MM.1S (cell line): ENCODE measurements around the gene CLEC16A.

Experiments
- DNase-seq: peaks from one replicate; pipeline ENCODE4 v3.0.0-alpha.2; 2015
- H2AFZ ChIP-seq: fragments of 300-600 bp; sonication (generic); 2 replicates; pipeline ENCODE4 v1.6.0; 2016; ENCODE audit warnings: antibody characterized with exemption, low read length
- H3F3A ChIP-seq: fragments of 300-600 bp; sonication (generic); 2 replicates; pipeline ENCODE4 v1.6.1; 2016; ENCODE audit warnings: mild to moderate bottlenecking, antibody characterized with exemption, low read length, moderate library complexity, mixed read lengths; ENCODE audit not compliant: insufficient read depth
- H3K27ac ChIP-seq: fragments of 300-600 bp; sonication (generic); 2 replicates; pipeline ENCODE4 v1.5.1; 2016; ENCODE audit warnings: mild to moderate bottlenecking, low read length
- H3K27me3 ChIP-seq: fragments of 300-600 bp; sonication (generic); replicated peaks from 2 replicates; pipeline ENCODE4 v1.6.0; 2016; ENCODE audit warnings: low read length; ENCODE audit not compliant: insufficient read depth
- H3K36me3 ChIP-seq: fragments of 300-600 bp; sonication (generic); replicated peaks from 2 replicates; pipeline ENCODE4 v1.6.1; 2016; ENCODE audit warnings: mild to moderate bottlenecking, low read length, mixed read lengths; ENCODE audit not compliant: insufficient read depth
- H3K4me1 ChIP-seq: fragments of 300-600 bp; sonication (generic); 2 replicates; pipeline ENCODE4 v1.6.1; 2016; ENCODE audit warnings: low read length, mixed read lengths
- H3K4me2 ChIP-seq: fragments of 300-600 bp; sonication (generic); 2 replicates; pipeline ENCODE4 v1.6.0; 2016; ENCODE audit warnings: low read depth, low read length
- H3K4me3 ChIP-seq: fragments of 300-600 bp; sonication (generic); 2 replicates; pipeline ENCODE4 v1.5.1; 2016; ENCODE audit warnings: low read length, mixed read lengths
- H3K79me2 ChIP-seq: fragments of 300-600 bp; sonication (generic); 2 replicates; pipeline ENCODE4 v1.6.1; 2016; ENCODE audit warnings: mixed run types, low read length, mixed read lengths
- H3K9ac ChIP-seq: fragments of 300-600 bp; sonication (generic); 2 replicates; pipeline ENCODE4 v1.6.1; 2016; ENCODE audit warnings: low read length, mixed read lengths
- H3K9me2 ChIP-seq: fragments of 300-600 bp; sonication (generic); replicated peaks from 2 replicates; pipeline ENCODE4 v1.6.1; 2016; ENCODE audit warnings: mild to moderate bottlenecking, low read length, mixed read lengths; ENCODE audit not compliant: insufficient read depth
- H3K9me3 ChIP-seq: fragments of 300-600 bp; sonication (generic); replicated peaks from 2 replicates; pipeline ENCODE4 v1.6.1; 2016; ENCODE audit warnings: mild to moderate bottlenecking, low read length, mixed read lengths; ENCODE audit not compliant: insufficient read depth
- H4K20me1 ChIP-seq: fragments of 300-600 bp; sonication (generic); 2 replicates; pipeline ENCODE4 v1.6.1; 2016; ENCODE audit warnings: mild to moderate bottlenecking, low read length, moderate library complexity, mixed read lengths; ENCODE audit not compliant: insufficient read depth
- EZH2 ChIP-seq: fragments of 300-600 bp; sonication (generic); optimal IDR thresholded peaks from 2 replicates; pipeline ENCODE3; 2017; ENCODE audit warnings: low read depth, mild to moderate bottlenecking, antibody characterized with exemption, low read length, mixed read lengths
- EZH2phosphoT487 ChIP-seq: fragments of 300-600 bp; sonication (generic); IDR thresholded peaks from 2 replicates; pipeline ENCODE4 v1.6.1; 2018; ENCODE audit warnings: antibody characterized with exemption, low read length
- TF ChIP-seq, protein P1 (sequence below): fragments of 300-600 bp; sonication (generic); IDR thresholded peaks from 2 replicates; pipeline ENCODE4 v1.5.1; 2016; ENCODE audit warnings: antibody characterized with exemption, low read length, mixed read lengths

CLEC16A gene

DNA sequence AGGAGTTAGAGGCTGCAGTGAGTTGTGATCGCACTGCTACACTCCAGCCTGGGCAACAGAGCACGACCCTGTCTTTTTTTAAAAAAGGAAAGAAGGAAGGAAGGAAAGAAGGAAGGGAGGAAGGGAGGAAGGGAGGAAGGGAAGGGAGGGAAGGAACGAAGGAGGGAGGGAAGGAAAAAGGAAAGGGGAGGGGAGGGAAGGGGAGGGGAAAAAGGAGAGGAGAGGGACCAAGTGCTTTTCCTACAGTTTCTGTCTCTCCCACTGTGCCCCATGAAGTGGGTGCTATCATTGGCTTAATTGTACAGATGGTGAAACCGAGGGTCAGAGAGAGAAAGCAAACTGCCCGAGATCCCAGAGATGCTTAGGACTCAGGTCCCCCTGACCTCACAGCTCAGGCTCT, 254.0 kb downstream of the CLEC16A start:
- Histone ChIP-seq H3K9ac (no peak overlapping the region), H3K36me3 (no peaks in the 10 kb centered on the region), H3K4me1 (no peaks in the 10 kb centered on the region), H2AFZ (no peak overlapping the region), H3K9me3 (no peaks in the 10 kb centered on the region), H4K20me1 (no peaks in the 10 kb centered on the region), H3K27ac (no peak overlapping the region), H3F3A (no peaks in the 10 kb centered on the region), H3K79me2 (no peaks in the 10 kb centered on the region), H3K9me2 (no peaks in the 10 kb centered on the region), H3K4me2 (no peak overlapping the region), H3K27me3 (no peaks in the 10 kb centered on the region), H3K4me3 (no peak overlapping the region)
- no peak for TF ChIP-seq EZH2
- TF ChIP-seq EZH2phosphoT487 = no peak
- TF ChIP-seq, protein P1, sequence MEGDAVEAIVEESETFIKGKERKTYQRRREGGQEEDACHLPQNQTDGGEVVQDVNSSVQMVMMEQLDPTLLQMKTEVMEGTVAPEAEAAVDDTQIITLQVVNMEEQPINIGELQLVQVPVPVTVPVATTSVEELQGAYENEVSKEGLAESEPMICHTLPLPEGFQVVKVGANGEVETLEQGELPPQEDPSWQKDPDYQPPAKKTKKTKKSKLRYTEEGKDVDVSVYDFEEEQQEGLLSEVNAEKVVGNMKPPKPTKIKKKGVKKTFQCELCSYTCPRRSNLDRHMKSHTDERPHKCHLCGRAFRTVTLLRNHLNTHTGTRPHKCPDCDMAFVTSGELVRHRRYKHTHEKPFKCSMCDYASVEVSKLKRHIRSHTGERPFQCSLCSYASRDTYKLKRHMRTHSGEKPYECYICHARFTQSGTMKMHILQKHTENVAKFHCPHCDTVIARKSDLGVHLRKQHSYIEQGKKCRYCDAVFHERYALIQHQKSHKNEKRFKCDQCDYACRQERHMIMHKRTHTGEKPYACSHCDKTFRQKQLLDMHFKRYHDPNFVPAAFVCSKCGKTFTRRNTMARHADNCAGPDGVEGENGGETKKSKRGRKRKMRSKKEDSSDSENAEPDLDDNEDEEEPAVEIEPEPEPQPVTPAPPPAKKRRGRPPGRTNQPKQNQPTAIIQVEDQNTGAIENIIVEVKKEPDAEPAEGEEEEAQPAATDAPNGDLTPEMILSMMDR = no peak
- DNase-seq = no peak

DNA sequence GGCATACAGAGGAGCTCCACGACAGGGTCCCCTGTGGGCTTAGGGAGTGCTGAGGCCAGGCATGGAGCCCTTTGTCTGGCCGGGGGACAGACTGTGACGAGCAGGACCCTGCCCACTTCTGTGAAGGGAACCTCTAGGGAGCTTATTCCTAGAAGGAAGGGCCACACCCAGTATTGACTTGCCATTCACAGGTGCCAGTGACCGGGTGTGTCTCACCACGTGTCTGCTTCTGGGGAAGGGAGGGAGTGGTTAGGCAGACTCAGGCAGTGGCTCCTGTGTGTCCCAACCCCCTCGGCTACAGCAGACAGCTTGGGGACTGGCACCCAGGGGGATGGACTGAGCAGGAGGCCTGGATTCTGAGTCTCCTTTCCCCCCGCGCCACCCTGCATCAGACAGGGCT, 254.5 kb downstream of the CLEC16A start:
- Histone ChIP-seq H3K9me2 (no peaks in the 10 kb centered on the region), H3K4me3 (no peak overlapping the region), H3K9ac (no peak overlapping the region), H3K4me2 (no peak overlapping the region), H3K36me3 (no peaks in the 10 kb centered on the region), H4K20me1 (no peaks in the 10 kb centered on the region), H3K79me2 (no peaks in the 10 kb centered on the region), H3K4me1 (no peaks in the 10 kb centered on the region), H2AFZ (no peak overlapping the region), H3F3A (no peaks in the 10 kb centered on the region), H3K27ac (no peak overlapping the region), H3K27me3 (no peaks in the 10 kb centered on the region), H3K9me3 (no peaks in the 10 kb centered on the region)
- TF ChIP-seq EZH2phosphoT487 = no peak
- no peak for TF ChIP-seq EZH2
- TF ChIP-seq, protein P1 = no peak
- no peak for DNase-seq

DNA sequence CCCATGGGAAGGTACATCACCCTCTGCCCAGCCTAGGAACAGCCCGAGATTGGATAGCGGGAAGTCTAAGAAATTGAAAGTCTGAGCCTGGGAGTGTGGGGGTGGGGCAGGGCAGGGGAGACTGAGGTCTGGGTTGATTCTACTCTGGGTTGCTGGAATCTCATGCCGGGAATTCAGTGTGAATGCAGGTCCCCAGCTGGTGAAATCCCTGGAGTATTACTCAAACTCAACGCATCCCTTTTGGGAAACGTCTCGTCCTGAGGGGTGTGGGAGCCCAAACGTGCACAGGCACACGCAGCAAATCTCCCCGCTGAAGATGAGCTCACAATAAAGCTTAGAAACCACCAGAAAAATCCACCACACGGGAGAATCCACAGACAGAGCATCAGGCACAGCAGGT, 256.2 kb downstream of the CLEC16A start:
- H3K4me1 ChIP-seq = no peaks in the 10 kb centered on the region
- no peak overlapping the region for H3K27ac ChIP-seq
- no peak for TF ChIP-seq EZH2
- H3K27me3 ChIP-seq = no peaks in the 10 kb centered on the region
- no peak overlapping the region for H3K4me3 ChIP-seq
- no peak overlapping the region for H3K4me2 ChIP-seq
- no peak for DNase-seq
- no peaks in the 10 kb centered on the region for H3K9me2 ChIP-seq
- H3K9me3 ChIP-seq = no peaks in the 10 kb centered on the region
- no peaks in the 10 kb centered on the region for H4K20me1 ChIP-seq
- no peaks in the 10 kb centered on the region for H3K79me2 ChIP-seq
- no peaks in the 10 kb centered on the region for H3K36me3 ChIP-seq
- no peak overlapping the region for H3K9ac ChIP-seq
- H2AFZ ChIP-seq = no peak overlapping the region
- H3F3A ChIP-seq = no peaks in the 10 kb centered on the region

DNA sequence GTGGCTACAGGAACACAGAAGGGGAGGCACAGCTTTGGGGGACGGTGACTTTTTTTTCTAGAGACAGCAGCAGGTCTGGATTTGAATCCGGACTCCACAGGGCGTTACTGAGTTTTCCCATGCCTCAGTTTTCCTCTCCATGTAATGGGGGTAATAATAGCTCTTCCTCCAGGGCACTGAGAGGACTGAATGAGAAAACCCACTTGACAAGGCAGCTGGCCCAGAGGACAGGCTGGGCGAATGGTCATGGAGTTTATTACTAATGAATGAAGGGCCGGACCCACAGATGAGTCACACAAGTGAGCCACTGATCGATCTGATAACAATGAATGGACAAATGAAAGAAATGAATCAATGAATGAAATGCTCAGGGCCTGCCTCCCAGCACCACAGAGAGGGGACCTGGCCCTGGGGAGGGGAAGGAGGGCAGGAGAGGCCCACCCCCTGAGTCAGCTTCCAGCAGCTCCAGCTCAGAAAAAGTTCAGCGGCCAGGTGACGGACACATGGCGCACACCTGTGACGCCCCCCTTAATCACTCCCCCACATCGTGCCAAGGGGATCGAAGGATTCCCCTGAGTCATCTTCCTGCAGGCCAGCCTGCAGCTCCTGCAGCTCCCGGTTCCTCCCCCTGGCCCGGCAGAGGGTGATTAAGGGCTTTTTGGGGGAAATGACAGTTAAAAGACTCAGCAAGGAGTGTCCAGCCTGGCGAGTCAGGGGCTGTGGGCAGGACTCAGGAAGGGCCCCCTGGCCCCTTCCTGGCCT, 257.3 kb downstream of the CLEC16A start:
- H2AFZ ChIP-seq = no peak overlapping the region

More for the DNA sequence above, 257.3 kb downstream of the CLEC16A start:
- Histone ChIP-seq H3K4me1 (no peaks in the 10 kb centered on the region), H3K9me3 (no peaks in the 10 kb centered on the region), H3K9me2 (no peaks in the 10 kb centered on the region), H3K4me2 (no peak overlapping the region), H3K79me2 (no peaks in the 10 kb centered on the region), H3K36me3 (no peaks in the 10 kb centered on the region), H3K27ac (no peak overlapping the region), H3F3A (no peaks in the 10 kb centered on the region), H3K4me3 (no peak overlapping the region), H4K20me1 (no peaks in the 10 kb centered on the region), H3K9ac (no peak overlapping the region), H3K27me3 (no peaks in the 10 kb centered on the region)
- DNase-seq = no peak
- TF ChIP-seq EZH2phosphoT487 (no peak), EZH2 (no peak)
- TF ChIP-seq, protein P1 = no peak
